GM21619 (cell line): Measurements from ENCODE around the gene SUV39H1.
A peak's percentile ranks its signal among the peaks of the same experiment; 100 is the strongest.

Experiments used
- ATAC-seq: cut with Tn5 transposase; IDR thresholded peaks from one replicate; pipeline ENCODE4 v1.9.1; 2021; ENCODE audit not compliant: unreplicated experiment

The SUV39H1 gene

DNA sequence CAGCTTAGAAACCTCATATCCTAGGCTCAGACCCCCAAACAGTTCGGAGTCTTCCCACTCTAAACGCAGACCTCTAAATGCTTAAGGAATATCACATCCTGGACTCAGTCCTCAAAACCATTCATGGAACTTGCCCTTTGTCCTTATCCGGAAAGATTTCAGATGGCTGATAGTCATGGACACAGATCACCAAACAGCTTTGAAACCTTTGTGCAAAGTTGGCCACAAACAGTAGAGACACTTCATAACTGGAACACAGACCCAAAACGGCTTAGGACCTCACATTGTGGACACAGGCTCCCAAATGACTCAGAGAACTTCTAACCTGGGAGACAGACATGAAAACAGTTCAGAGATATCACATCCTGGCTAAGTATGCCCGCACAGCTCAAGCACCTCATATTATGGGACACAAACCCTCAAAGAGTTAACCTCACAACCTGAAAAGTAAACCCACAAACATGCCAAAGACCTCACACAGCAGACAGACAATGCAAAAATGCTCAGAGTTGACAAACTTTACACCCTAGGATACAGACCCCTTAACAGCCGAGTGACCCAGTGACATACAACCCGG lies 15.5 kb downstream of the SUV39H1 start:
- no peak for ATAC-seq

DNA sequence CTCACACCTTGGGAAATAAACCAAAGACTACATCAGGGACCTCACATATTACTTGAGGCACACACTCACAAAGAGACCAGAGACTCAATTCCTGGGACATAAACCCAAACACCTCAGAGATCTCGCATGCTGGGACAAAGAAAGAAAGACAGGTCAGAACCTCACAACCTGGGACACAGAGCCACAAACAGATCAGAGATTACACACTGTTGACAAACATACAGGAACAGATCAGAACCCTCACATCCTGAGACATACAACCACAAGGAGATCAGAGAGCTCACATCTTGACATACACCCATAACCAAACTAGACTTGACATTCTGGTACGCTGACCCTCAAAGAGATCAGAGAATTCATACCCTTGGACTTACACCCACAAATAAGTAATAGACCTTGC lies 17.3 kb downstream of the SUV39H1 start:
- ATAC-seq, result no peak

DNA sequence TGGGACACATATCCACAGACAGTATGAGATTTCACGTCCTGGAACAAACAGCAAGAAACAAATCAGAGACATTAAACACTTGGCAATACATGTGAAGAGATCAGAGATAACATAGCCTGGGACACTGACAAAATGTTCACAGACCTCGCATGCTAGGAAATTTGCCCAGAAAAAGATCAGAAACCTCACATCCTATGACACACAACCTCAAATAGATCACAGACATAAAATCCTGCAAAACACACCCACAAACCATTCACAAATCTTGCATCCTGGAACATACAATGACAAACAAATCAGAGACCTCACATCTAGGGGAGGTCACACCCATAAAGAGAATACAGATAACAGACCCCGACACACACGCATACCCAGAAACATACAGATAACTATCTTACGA lies 18.0 kb downstream of the SUV39H1 start:
- ATAC-seq, result no peak

DNA sequence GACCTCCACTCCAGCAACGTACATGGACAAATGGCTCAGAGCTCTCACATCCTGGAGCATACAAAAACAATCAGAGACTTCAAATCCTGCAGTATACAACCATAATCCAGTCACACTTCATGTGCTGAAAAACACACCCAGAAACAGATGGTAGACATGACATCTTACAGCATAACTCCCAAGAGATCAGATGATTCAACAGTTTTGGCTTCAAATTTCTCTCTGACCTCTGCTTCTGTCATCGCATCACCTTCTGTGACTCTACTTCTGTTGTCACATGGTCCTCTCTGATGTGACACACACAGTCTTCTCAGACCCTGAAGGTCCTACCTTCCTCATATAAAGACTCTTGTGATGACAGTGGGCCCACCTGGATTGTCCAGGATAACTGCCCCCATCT lies 18.5 kb downstream of the SUV39H1 start:
- no peak for ATAC-seq

DNA sequence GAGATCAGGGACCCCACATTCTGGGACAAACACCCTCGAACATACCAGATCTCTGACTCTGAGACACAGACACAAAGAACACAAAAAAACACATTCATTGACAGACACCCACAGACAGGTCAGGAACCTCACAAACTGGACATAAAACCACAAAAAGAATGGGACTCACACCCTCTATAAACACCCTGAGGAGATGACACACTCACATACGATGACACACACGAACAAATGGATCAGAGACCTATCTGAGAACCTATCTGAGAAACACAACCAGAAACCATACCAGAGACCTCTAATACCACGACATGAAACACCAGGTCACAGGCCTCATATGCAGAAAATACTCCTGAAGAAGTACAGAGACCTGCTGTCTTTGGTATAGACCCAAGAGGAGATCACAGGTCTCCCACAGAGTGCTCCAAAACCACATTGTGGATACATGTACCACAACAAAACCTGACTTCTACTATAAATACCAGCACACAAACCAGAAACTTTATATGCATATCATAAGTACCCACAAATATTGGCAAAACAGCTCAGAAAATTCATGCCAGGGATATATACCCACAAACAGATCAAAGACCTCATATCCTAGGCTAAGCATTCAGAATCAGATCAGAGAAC lies 19.5 kb downstream of the SUV39H1 start:
- ATAC-seq, result no peak

DNA sequence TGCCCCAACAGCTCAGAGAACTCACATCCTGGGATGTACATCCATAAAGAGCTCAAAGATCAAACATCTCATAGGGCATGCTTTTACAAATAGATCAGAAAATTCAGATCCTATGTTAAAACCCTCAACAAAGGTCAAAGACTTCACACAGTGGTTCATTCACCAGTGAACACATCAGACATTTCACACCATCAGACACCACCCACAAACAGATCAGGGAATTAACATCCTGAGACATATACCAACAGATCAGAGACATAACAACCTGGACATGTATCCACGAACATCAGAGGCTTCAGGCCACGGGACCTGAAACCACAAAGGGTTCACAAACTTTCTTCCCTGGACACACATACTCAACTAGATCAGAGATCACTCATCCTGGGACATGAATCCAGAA lies 23.4 kb downstream of the SUV39H1 start:
- ATAC-seq, result no peak

DNA sequence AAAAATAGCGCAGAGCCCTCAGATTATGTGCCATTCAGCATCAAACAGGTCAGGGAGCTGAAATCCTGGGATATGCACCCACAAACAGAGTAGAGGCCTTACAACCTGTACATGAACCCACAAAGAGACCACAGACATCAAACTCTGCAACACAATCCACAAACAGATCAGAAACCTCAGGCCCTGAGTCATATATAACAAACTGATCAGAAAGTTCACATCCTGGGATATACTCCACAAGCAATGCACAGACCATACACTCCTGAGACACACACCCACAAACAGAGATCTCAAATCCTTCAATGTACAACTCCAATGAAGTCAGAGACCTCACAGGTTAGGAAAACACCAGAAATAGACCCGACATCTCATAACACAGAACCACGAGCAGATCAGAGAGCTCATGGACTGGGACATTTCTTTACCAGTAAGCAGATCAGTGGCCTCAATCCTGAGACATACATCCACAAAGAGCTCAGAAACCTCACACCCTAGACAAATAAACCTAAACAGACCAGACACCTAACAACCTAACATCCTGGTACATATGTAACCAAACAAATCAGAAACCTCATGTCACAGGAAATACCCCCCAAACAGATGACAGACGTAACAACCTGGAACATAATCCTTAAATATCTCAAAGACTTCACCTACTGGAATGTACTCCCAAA lies 24.2 kb downstream of the SUV39H1 start:
- no peak for ATAC-seq

DNA sequence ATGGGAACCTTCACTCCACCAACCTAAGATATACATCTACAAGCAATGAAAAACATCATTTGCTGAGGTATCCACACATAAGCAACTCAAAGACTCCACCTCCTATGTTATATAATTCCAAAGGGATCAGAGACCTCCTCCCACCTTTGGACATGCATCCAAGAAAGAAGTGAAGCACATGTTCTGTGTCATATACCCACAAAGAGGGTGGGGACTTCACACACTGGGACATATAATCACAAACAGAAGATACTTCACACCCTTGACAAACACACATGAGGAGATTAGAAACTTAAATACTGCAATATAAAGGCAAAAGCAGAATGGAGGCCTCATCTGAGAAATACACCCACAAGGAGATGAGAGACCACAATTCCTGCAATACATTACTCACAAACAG lies 25.4 kb downstream of the SUV39H1 start:
- no peak for ATAC-seq

DNA sequence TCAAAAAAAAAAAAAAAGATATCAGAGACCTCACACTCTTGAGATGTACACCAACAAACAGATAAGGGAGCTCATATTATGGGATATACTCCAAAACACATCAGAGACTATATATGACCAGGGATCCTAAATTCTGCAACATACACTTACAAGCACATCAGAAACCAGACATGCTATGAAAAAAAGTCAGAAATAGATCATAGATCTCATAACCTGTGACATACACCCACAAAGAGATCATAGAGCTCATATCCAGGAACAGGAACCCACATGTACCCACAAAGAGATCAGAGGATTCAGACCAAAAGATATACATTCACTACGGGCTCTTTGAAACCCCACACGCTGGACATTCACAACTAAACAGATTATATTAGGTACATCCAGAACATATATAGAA lies 30.1 kb downstream of the SUV39H1 start:
- ATAC-seq, result no peak

DNA sequence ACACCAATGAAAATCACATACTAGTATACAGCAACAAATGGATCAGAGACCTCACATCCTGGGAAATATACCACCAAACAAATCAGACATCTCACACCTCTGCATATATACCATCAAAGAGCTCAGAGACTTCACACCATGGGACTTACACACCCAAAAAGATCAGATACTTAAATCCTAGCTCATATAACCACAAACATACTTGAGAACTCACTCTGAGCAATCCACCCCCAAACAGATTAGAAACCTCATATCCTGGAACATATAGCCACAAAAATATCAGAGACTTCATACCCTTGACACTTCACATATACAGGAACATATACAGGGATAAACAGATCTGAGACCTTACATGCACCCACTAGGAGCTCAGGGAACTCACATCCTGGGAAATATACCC lies 32.1 kb downstream of the SUV39H1 start:
- no peak for ATAC-seq

DNA sequence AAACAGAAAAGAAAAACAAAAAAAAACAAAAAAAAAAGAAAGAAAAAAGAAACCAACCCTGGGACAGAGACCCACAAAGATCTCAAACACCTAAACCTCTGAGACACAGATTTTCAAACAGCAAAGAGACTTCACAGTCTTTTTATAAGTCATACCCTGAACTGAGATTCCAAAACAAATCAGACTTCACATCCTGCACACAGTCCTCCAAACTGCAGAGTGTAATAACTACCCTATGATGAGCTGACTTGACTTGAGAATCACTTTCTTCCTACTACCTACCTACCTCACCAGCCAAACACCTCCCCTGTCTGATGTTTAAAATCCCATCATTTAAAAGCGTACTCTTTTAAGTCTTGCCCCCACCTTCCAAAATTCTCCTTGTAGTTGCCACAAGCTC lies 39.8 kb downstream of the SUV39H1 start:
- ATAC-seq, result no peak

DNA sequence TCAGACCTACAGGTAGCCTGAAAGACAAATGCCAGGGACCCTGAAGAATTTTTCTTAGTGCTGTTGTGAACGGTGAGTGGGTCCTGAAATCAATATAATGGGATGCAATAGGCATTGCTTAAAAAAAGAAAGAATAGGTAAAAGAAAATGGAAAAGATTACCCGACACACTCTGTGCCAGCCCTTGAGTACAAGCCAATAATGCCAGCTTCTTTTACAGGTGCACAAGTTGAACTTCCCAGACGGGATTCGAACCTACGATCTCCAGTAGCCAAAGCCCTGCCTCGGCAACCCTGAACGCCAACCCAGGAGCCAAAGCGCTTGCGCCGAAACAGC lies 40.3 kb downstream of the SUV39H1 start:
- ATAC-seq, result no peak

DNA sequence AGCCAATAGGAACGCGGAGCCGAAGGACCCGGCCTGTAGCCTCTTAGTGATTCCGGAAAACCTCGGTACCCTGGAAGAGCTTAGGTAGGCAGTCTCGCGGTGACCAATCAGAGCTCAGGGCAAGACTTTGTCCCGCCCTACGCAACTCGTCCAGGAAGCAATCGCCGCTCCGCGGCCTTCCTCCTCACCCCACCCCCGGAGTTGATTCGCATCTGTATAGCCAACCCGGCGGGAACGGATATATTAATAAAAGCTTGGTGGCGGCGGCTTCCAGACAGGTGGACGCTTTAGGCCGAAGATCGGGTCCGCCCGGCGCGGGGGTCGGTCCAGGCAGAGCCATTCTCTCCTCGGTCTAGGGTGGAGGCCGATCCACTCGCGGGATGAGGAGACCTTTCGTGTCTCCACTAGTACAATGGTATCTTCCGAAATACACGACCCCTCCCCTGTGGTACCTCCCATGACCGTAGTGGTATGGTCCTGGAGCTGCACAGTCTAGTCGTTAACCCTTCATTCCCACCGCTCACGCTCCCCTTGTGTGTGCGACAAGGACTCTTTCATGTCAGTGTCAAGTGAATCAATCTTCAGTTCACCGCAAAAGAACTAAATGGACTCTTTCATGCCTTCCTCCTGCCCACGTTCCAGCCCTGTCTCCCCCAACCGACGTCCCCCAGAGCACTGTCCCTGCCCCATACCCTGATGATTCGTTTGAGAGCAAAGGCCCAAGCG lies 40.8 kb downstream of the SUV39H1 start:
- peak; percentile 98 for ATAC-seq

DNA sequence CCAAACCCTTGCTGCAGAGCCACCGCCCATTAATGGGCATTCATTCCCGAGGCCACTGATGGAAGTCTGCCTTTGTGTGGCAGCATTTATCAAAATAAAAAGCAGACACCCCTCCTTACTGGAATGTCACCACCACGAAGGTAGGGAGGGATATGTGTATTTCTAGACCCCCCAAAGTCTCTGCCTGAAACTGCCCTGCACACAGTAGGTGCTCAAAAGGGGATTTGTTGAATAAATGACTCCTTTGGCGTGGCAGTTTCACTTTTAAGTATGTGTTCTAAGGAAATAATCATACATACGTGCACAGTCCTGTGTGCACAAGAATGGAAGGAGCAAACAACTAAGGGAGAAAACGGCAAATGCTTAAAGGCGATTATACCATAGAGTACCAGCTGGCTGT lies 41.4 kb downstream of the SUV39H1 start:
- no peak for ATAC-seq

DNA sequence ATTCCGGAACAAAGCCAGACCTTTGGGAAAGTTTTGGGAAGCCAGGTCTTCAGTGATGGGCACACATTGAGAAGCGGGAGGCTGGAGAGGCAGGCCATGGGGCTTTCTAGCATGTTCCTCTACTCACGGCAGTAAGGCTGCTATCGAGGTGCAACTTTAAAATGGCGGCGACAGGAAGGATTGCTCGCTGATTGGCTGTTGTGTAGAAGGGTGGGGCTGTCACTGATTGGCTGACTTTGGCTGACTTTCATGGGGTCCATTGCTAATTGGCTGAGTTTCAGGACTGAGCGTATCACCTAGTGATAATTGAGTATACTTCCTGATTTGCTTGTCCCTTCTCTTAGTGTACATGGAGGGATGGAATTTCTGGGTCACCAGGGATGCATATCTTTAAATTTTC lies 45.3 kb downstream of the SUV39H1 start:
- ATAC-seq, result no peak

DNA sequence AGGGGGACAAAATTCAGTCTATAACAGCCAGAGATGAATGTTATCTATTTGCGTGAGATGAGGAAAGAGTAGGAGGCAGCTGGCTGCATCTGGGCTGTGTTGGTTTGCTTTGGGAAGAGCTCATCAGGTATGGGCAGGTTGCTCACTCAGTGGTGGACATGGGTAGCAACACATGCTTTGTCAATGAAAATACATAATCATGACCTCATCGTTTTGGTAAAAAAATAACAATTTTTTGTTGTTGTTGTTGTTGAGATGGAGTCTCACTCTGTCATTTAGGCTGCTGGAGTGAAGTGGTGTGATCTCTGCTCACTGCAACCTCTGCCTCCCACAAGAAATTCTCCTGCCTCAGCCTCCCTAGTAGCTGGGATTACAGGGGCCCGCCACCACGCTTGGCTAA lies 48.7 kb downstream of the SUV39H1 start:
- no peak for ATAC-seq

DNA sequence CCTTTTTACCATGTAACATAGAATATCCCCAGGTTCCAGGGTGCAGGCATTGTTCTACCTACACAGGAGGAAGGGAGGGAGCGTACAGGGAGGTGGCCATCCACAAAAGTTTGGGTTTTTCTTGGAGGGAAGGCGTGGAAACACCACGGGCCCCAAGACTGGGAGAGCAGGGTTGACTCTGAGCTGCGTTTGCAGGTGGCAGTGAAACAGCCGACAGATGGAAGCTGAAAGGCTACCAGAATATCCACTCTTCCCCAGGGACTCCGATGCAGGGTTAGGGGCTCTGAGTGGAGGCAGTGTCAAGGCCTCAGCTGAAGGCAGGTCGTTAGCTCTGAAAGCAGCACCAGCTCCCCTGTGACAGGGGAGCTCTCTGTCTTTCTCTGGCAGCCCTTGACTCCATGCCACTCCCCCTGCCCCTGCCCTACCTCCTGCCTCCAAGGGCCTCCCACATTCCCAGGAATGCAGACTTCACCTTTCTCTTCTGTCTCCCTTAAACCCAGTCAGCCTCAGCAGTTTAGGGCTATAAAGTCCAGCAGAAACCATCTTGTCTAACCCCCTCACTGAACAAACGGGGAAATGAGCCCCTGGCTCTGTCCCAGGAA lies 51.0 kb downstream of the SUV39H1 start:
- ATAC-seq, result no peak

DNA sequence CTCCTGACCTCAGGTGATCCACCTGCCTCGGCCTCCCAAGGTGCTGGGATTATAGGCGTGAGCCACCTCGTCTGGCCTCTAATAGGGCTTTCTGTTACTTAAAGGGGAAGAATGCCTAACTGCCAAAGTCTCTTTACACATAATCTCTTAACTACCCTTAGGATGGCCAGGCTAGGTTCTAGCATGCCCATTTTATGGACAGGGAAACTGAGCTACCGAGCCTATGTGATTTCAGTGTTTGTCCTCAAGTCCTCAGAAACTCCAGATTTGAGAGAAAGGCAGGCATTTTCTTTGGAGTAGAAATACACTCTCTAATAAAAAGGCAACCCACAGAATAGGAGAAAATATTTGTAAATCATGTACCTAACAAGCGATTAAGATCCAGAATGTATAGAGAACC lies 52.6 kb downstream of the SUV39H1 start:
- no peak for ATAC-seq

DNA sequence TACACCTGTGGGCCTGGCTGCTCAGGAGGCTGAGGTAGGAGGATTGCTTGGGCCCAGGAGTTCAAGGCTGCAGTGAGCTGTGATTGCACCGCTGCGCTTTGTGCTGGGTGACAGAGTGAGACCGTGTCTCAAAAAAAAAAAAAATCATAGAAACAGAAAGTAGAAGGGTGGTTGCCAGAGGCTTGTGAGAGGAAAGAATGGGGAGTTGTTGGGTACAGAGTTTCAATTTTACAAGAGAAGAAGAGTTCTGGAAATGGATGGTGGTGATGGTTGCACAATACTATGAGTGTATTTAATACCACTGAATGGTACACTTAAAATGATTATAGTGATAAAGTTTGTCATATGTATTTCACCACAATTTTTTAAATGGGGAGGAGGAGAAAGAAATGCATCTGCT lies 54.8 kb downstream of the SUV39H1 start:
- ATAC-seq, result no peak

DNA sequence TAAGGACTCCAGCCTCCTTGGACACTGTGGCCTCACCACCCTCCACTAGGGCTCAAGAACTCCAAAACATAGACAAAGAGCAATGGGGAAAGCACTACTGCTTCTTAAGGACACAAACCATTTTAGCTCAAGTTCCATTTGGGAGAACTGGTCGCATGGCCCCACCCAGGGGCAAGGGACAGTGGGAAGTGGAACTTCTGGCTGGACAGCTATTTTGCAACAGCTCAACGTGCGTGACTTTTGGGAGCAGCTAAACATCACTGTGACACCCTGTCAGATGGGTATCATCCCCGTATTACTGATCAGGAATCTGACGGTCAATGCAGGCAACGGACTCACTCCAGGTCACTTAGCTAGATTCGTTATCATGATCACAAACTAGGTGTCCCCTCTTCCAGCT lies 56.0 kb downstream of the SUV39H1 start:
- no peak for ATAC-seq

DNA sequence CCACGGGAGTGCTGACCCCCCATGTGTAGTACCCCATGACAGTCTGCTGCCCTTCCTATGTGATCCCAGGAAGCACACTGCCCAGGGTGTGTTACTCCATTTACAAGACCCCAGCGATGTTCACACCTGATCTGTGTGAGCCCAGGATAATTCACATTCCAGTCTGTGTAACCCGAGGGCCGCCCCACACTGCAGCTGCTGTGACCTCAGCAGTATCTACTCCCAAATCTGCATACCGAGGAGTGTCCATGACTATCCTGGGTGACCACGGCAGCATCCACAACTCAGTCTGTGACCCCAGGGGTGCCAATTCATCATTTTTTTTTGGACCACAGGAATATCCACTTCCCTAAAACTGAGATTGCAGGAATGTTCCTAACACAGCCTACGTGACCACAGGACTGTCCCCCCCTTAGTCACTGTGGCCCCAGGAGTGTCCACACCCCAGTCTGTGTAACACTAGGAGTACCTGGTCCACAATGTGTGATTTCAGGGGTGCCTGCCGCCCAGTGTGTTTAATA lies 57.2 kb downstream of the SUV39H1 start:
- ATAC-seq, result no peak

DNA sequence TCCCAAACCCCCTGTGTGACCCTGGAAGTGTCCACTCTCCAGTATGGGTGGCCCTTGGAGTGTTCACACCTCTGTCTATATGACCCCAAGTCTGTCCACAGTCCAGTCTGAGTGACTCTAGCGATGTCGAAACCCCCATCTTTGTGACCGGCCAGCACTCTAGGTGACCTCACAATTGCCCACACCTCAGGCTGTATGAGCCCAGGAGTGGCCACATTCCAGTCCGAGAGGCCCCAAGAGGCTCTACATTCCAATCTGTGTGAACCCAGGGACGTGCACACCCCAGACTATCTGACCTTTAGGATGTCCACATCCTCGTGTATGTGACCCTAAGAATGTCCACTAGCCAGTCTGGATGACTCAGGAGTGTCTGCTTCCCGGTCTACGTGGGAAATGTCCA lies 57.7 kb downstream of the SUV39H1 start:
- no peak for ATAC-seq
